Measurements from ENCODE around the gene DHRS13. TPM values are rescaled to one million over a fixed set of nuclear protein-coding genes. Genes with fewer than 3 reads are reported as not detected.

DHRS13 gene, protein sequence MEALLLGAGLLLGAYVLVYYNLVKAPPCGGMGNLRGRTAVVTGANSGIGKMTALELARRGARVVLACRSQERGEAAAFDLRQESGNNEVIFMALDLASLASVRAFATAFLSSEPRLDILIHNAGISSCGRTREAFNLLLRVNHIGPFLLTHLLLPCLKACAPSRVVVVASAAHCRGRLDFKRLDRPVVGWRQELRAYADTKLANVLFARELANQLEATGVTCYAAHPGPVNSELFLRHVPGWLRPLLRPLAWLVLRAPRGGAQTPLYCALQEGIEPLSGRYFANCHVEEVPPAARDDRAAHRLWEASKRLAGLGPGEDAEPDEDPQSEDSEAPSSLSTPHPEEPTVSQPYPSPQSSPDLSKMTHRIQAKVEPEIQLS
- 7.9 and 10.0 TPM in 2 replicates for total RNA-seq

DNA sequence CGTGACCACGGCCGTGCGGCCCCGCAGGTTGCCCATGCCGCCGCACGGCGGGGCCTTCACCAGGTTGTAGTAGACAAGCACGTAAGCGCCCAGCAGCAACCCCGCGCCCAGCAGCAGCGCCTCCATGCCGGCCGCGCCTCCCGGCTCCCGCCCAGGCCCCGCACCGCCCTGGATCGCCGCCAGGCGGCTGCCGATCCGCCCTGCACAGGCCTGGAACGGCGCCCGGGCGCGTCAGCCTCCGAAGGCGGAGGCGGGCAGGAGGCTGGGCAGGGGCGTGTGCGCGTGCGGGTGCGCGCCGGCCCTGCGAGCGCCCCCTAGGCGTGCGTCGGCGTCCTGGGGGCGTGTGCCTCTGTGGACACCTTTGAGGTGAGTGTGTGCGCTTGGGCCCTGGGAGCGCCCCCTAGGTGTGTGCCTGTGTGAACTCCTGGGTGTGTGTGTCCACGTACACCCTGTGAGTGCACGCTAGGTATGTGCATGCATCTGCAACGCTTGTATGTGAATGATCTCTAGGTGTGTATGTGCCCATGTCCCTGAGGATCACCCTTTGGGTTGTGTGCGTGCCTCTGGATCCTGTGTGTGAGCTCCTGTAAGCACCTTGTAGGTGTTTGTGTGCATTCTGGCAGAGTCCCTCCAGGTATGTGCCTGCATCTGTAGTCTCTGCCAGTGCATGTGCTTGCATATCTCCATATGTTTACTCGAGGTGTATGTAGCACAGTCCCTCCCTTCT, at the start of gene DHRS13:
Gene DHRS13 (minus strand): TSS at position 261 of the 727 bp plus-strand sequence. CDS start 135 bp downstream, at position 126.

DNA sequence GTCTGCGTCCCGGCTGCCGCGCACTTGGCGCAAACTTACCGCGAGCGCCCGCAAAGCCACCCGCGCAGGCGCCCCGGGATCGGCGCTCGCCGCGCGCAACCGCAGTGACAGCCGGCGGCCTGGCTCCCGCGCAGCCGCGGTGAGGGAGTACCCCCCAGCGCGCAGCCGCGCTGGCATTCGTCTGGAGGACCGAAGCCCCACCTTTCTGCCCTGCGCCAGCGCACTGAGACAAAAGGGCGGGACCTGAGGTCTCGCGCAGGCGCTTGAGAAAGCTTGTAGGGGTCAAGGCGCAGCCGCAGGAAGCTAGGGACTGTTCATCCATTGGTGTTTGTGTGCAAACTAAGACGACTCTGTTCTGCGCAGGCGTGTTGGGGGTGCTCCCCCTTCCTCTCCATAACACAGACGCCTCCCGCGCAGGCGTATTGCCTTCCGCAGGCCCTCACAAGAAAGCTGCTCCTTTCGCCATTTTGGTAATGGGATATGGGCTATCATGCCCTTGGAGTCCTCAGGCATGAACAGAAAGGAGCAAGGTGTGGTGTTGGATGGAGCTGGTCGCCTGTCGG, 48.6 kb upstream of the DHRS13 start, which contains the start of gene PHF12:
Gene PHF12 (minus strand): TSS at position 91 of the 563 bp plus-strand sequence. CDS start 558 bp downstream, outside the sequence.

DNA sequence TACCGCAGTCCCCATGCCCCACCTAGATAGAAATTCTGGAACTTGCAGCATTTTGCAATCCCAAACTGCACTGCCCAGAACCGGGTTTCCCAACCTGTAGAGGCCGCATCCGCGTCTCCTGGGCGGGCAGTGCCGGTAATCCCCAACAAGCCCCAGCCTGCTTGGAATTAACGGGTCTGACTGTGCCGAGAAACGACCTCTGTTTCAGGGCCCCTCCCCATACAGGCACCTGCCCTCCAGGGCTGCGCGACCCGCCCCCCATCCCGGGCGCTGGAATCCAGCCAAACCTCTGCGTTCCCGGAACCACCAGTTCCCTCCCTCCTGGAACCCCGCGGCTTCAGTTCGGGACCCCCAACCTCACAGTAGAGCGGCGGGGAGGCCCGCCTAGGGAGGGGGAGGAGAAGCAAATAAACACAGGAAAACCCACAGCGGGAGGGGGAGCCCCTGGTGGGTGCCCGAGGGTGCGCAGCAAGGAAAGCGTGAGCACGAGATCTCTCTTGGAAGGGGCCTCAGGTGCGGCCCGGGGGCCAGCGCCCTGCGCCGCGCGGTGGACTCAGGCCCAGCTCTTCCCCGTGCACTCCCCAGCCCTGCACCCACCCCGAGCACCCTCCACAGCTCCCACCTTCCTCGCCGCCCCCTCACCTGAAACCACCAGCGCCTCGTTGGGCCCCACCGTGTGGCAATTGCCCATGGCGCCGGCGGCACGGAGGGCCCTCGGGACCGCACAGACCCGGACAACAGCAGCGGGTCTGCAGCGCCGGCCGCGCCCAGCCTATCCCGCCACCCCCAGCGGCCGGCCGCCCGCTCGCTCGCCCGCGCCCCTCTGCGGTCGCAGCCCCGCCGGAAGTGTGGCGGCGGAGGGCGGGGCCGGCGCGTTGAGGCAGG, 5.8 kb downstream of the DHRS13 start, which contains the start of gene FLOT2:
Gene FLOT2 (minus strand): TSS at position 850 of the 885 bp plus-strand sequence. CDS start 159 bp downstream, at position 691.

DNA sequence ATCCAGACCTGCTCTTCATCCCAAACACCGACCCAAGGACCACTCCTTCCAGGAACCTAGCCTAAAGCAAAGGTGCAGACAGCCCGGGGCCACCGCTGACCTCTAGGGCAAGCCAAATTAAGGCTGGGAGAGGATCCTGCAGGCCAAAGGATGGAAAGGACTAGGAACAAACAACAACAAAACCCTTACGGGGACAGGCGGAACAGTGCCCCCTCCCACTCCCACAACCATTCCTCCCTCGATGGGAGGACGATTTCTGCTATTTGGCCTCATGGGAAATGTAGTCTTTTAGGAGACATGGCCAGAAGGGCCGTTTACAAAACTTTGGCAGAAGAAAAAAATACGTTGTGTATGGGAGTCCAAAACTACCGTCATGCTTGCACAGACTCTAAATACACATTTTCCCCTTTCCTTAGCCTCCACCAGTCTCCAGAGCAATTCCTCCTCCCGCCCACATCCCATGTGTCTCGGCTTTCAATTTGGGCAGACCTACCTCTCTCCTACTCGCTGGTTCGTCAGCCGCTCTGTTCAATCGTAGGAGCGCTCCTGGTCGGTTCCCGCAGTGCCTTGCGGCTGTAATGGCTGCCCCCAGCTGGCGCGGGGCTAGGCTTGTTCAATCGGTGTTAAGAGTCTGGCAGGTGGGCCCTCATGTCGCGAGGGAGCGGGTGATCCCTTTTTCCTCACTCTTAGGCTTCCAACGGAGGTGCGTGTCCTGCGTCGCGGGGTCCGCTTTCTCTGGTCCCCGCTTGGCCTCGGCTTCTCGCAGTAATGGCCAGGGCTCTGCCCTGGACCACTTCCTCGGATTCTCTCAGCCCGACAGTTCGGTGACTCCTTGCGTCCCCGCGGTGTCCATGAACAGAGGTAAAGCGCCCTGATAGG, 48.2 kb downstream of the DHRS13 start, which contains the start of gene ERAL1:
Gene ERAL1 (plus strand): TSS at position 560 of the 879 bp plus-strand sequence. CDS start 19 bp downstream, at position 579.

Other genes starting within 250 kb of the DHRS13 start
- 35.7 and 43.7 TPM in 2 replicates for gene SDF2, start 241.2 kb downstream of the DHRS13 start, total RNA-seq
- gene SUPT6H, start 240.9 kb downstream of the DHRS13 start, total RNA-seq: 29.4 and 62.4 TPM in 2 replicates
- gene PROCA1, start 191.2 kb downstream of the DHRS13 start, total RNA-seq: under 0.01 and 0.71 TPM in 2 replicates
- 46.3 and 50.2 TPM in 2 replicates for gene RAB34, start 185.2 kb downstream of the DHRS13 start, total RNA-seq
- 810 and 816 TPM in 2 replicates for gene RPL23A, start 183.1 kb downstream of the DHRS13 start, total RNA-seq
- gene TLCD1, start 176.8 kb downstream of the DHRS13 start, total RNA-seq: 5.0 and 7.2 TPM in 2 replicates
- 2.7 and 2.8 TPM in 2 replicates for gene NEK8, start 174.3 kb downstream of the DHRS13 start, total RNA-seq
- gene TRAF4, start 159.1 kb downstream of the DHRS13 start, total RNA-seq: 58.4 and 59.9 TPM in 2 replicates
- gene FAM222B, start 60.3 kb downstream of the DHRS13 start, total RNA-seq: 1.7 and 13.5 TPM in 2 replicates
- 22.9 and 35.0 TPM in 2 replicates for gene ERAL1, start 48.1 kb downstream of the DHRS13 start, total RNA-seq
- 16.1 and 60.9 TPM in 2 replicates for gene FLOT2, start 5.3 kb downstream of the DHRS13 start, total RNA-seq
- 4.1 and 19.7 TPM in 2 replicates for gene PHF12, start 48.4 kb upstream of the DHRS13 start, total RNA-seq
- not detected in 2 replicates for gene SEZ6, start 103.0 kb upstream of the DHRS13 start, total RNA-seq
- gene PIPOX, start 140.1 kb upstream of the DHRS13 start, total RNA-seq: 0.28 and 1.0 TPM in 2 replicates

All from nasal cavity respiratory epithelium epithelial cell of viscerocranial mucosa (primary cell).